D721Med (cell line): ENCODE results near the gene LTB4R2.

Experiments
- DNase-seq: peaks from one replicate; pipeline ENCODE4 v3.0.0; 2011; ENCODE audit warnings: low spot score; ENCODE audit not compliant: insufficient read length
- FAIRE-seq: peaks from 2 replicates; lab custom pipeline; 2011; peaks lifted over from hg19 to GRCh38; lab: Jason Lieb, UNC
- TF ChIP-seq, protein P1 (sequence below): IDR thresholded peaks from 2 replicates; pipeline ENCODE4 v1.5.1; 2012; ENCODE audit warnings: mild to moderate bottlenecking, control low read depth; ENCODE audit not compliant: insufficient read depth; ENCODE audit errors: missing control alignments

LTB4R2 gene

DNA sequence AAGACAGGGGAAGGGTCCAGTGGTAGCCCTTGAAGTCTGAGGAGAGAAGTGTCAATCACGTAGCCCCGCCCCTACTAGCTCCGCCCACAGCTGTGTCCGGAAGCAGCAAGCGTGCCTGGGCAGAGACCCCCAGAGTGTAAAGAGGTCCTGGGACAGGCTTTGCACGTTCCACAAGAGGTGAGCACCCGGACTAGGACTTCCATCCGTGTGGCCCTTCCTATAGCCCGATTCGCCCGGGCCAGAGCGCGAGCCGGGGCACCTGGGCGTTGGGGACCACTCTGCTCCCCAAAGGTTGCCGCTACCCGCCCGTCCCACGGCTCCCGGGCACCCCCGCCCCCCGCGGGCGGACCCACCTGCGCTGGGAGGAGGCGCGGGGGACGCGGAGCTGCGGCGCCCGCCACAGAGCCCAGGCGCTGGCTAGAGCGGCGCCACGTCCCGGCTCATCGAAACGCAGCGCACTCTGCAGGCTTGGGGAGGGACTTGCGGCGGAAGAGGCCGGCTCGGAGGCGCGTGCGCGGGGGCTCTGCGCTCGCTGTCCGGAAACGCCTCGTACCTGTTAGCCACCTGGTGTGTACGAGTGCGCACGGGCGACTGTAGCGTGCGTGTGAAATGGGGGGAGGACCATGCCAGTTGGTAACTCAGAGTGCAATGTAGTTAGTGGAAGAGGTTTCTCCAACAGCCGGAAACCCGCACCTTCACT is 38.7 kb upstream of the LTB4R2 start, which contains the start of gene RABGGTA:
RABGGTA (minus strand) TSS at position 464 of the 700 bp plus-strand sequence. CDS start 482 bp downstream, outside the sequence.
- DNase-seq (peak; percentile 95), FAIRE-seq (no peak)
- TF ChIP-seq, protein P1, sequence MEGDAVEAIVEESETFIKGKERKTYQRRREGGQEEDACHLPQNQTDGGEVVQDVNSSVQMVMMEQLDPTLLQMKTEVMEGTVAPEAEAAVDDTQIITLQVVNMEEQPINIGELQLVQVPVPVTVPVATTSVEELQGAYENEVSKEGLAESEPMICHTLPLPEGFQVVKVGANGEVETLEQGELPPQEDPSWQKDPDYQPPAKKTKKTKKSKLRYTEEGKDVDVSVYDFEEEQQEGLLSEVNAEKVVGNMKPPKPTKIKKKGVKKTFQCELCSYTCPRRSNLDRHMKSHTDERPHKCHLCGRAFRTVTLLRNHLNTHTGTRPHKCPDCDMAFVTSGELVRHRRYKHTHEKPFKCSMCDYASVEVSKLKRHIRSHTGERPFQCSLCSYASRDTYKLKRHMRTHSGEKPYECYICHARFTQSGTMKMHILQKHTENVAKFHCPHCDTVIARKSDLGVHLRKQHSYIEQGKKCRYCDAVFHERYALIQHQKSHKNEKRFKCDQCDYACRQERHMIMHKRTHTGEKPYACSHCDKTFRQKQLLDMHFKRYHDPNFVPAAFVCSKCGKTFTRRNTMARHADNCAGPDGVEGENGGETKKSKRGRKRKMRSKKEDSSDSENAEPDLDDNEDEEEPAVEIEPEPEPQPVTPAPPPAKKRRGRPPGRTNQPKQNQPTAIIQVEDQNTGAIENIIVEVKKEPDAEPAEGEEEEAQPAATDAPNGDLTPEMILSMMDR: peak; percentile 75

DNA sequence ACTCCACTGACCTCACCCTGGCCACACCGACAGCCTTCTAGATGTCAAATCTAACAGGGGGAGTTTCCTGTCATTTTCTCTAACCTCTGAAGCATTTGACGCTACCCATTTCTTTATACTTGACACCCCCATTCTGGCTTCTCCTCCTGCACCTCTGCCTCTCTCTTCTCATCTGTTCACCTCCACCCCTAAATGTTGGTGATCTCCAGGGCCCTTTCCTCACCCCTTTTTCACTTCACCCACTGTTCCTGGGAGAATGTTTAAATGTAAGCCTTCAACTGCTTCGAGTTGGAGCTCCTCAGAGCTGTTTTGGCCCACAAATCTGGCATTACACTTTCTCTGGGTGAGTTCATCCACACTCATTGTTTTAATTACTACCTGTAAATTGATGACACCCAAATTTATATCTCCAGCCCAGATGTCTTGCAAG is 38.1 kb upstream of the LTB4R2 start:
- TF ChIP-seq, protein P1: no peak
- FAIRE-seq (no peak), DNase-seq (no peak)

DNA sequence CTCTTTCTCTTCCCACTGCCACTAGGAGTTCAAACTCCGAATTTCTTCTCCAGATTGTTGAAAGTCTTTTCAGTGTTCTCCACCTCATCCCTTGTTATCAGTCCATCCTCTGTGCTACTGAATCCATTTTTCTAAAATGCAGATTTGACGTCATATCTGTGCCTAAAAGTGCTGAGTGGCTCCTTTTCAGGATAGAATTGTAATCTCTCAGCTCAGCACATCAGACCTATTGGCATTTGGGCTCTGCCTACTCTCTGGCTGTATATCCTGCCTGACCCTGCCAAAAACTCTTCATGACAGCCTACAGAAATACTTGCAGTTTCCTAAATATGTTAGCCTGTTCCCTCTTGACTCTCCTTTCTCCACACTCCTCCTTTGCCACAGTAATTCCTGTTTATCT is 37.5 kb upstream of the LTB4R2 start:
- TF ChIP-seq, protein P1: no peak
- FAIRE-seq: no peak

DNA sequence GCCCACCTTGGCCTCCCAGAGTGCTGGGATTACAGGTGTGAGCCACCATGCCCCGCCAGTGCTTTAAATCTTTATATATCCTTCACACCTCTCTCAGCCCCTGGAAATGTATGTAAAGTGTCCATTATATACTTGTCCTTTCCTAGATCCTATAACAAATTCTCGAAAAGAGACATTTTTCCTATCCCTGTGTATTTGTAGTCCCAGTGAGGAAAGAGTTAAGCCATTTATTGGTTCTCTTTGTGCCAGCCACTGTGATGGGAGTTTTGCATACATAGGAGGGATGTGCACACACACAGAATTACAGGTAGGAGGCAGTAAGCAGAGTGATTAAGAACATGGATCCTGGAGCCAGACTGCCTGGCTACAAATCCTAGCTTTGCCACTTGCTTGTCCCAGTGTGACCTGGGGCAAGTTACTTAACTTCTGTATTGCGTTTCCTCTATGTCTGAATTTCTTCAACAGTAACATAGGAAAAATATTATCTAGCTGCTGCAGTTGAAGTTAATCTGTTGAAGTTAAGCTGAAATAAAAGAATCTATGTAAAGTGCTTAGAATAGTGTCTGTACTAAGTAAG is 36.4 kb upstream of the LTB4R2 start:
- DNase-seq: peak; percentile 60
- TF ChIP-seq, protein P1: peak; percentile 12
- no peak for FAIRE-seq

More for the DNA sequence above, 37.5 kb upstream of the LTB4R2 start:
- no peak for DNase-seq

DNA sequence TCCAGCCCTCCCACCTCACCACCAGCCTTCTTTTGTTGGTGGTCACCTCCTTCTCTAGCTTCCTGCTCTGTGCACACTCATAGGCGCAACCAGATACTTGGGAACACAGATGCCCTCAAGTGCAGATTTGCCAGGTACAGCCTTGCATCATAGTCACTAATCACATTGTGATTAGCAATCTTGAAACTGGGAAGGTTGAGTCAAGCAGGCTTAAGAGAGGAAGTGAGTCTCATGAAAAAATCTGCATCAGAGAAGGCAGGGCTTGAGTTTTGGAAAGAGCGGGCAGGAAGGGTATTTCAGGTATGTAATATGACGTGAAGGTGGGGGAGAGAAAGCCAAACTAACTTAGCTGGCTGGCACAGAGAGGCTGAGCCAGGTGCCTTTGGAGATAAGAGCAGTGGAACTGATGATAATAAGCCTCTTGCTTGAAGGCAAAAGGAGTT is 35.8 kb upstream of the LTB4R2 start:
- FAIRE-seq (no peak), DNase-seq (no peak)
- TF ChIP-seq, protein P1: no peak

DNA sequence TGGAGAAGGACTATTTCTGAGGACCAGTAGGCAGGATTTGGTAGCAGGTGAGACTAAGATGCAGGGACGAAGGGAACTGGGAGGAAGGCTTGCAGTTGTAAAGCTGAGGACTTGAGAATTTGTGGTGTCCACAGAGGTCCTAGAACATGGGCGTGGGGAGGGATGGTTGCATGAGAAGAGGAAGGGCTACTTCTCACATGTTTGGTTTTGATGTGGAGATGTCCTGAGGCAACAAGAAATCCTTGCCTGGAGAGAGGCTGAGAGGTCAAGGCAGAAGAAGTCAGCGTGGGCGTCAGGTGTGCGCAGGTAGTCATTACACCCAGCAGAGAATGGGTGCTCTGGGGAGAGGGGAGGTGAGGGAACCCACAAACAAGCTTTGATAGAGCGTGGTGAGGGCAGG is 32.9 kb upstream of the LTB4R2 start:
- TF ChIP-seq, protein P1: no peak
- FAIRE-seq (no peak), DNase-seq (no peak)

DNA sequence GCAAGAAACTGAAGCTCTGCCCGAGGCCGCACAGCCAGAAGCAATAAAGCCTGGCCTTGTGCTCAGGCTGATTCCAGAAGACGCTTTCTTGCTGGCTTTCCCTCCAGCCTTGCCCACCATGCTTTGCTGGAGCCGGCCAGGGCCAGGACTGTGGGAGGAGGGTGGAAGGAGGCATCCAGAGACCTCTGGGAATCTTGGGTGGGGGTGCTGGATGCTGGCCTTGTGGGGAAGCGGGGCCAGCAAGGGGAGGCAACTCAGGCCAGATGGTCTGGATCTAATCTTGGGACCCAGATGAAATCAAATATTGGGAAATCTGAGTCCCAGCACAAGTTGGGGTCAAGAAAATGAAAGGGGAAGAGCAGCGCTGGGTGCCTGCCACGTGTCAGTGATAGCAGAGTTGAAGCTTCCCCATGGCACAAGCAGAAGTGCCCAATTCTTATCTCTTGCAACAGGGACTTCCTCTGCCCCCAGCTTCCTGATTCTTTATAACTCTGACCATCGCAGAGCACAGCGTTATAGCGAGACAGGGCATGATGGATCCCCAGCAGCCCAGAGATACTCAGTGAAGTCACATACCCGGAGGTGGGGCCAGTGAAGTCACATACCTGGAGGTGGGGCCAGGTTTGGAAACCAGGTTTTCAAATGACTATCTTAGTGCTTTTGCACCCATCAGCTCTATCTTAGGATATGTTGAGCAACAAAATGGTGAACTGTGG is 32.2 kb upstream of the LTB4R2 start:
- DNase-seq: no peak

More for the DNA sequence above, 32.2 kb upstream of the LTB4R2 start:
- no peak for FAIRE-seq
- TF ChIP-seq, protein P1: no peak
